Upper lobe of left lung (tissue), 4 donors: ENCODE data around the gene MCM5.

ENCODE experiments used
- EP300 ChIP-seq, 4 donors: sonication (generic); formaldehyde crosslinking; IDR thresholded peaks; one replicate each; pipeline ENCODE4 v1.5.1; 2017; ENCODE audit warnings: antibody characterized with exemption in 4 of 4, control low read depth in 2 of 4
- POLR2A ChIP-seq, 4 donors: fragments of 450-650 bp; IDR thresholded peaks; one replicate each; pipeline ENCODE4 v1.5.1; 2016 to 2017; ENCODE audit warnings: antibody characterized with exemption in 4 of 4, mild to moderate bottlenecking in 2 of 4
- TF ChIP-seq, protein P1 (sequence below), 6 experiments: fragments of 450-650 bp in 4 of 6; fragments of 200-600 bp in 2 of 6; sonication (generic) in 2 of 6; IDR thresholded peaks; one replicate each; pipeline ENCODE4 v1.5.1; 2016 to 2019; ENCODE audit warnings: antibody characterized with exemption in 6 of 6

DNA sequence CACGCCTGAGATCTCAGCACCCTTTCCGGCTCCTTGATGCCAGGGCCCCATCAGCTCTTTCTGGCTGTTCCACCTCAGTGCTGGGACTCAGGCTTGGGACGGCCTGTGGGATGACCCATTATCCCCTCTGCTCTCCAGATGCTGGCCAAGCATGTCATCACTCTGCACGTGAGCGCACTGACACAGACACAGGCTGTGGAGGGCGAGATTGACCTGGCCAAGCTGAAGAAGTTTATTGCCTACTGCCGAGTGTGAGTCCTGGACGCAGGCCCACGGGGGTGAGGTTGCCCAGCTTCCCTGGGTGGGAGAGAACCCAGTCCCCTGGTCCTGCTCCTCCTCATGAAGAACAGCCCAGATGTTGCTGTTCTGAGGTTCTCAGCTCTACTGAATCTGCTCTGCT is 17.7 kb downstream of the MCM5 start:
- TF ChIP-seq, protein P1, sequence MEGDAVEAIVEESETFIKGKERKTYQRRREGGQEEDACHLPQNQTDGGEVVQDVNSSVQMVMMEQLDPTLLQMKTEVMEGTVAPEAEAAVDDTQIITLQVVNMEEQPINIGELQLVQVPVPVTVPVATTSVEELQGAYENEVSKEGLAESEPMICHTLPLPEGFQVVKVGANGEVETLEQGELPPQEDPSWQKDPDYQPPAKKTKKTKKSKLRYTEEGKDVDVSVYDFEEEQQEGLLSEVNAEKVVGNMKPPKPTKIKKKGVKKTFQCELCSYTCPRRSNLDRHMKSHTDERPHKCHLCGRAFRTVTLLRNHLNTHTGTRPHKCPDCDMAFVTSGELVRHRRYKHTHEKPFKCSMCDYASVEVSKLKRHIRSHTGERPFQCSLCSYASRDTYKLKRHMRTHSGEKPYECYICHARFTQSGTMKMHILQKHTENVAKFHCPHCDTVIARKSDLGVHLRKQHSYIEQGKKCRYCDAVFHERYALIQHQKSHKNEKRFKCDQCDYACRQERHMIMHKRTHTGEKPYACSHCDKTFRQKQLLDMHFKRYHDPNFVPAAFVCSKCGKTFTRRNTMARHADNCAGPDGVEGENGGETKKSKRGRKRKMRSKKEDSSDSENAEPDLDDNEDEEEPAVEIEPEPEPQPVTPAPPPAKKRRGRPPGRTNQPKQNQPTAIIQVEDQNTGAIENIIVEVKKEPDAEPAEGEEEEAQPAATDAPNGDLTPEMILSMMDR (IDR thresholded peaks at IDR 0.05) = no peak
- TF ChIP-seq POLR2A (IDR thresholded peaks at IDR 0.05) (no peak), EP300 (IDR thresholded peaks at IDR 0.05) (no peak)
